ENCODE measurements around the gene TNFRSF12A. TPM values are rescaled to one million over a fixed set of nuclear protein-coding genes. Genes with fewer than 3 reads are reported as not detected.
A peak's percentile ranks its signal among the peaks of the same experiment; 100 is the strongest.

Gene TNFRSF12A
- total and polyA plus RNA-seq, 2 of the 13 experiments (the other 11 are each of a cell fraction or from before 2014, with no cell fraction given), result 61.9 to 66.0 TPM

DNA sequence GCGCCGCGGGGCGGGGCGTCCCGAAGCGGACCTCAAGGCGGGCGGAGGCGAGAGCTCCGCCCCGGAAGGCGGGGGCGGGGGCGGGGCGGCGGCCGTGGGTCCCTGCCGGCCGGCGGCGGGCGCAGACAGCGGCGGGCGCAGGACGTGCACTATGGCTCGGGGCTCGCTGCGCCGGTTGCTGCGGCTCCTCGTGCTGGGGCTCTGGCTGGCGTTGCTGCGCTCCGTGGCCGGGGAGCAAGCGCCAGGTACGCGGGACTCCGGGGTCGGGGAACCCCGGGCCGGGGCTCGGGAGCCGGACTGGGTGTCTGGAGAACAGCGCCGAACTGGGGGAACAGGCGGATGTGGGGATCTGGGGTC lies at the start of gene TNFRSF12A (continued):
- TF ChIP-seq, protein P1, sequence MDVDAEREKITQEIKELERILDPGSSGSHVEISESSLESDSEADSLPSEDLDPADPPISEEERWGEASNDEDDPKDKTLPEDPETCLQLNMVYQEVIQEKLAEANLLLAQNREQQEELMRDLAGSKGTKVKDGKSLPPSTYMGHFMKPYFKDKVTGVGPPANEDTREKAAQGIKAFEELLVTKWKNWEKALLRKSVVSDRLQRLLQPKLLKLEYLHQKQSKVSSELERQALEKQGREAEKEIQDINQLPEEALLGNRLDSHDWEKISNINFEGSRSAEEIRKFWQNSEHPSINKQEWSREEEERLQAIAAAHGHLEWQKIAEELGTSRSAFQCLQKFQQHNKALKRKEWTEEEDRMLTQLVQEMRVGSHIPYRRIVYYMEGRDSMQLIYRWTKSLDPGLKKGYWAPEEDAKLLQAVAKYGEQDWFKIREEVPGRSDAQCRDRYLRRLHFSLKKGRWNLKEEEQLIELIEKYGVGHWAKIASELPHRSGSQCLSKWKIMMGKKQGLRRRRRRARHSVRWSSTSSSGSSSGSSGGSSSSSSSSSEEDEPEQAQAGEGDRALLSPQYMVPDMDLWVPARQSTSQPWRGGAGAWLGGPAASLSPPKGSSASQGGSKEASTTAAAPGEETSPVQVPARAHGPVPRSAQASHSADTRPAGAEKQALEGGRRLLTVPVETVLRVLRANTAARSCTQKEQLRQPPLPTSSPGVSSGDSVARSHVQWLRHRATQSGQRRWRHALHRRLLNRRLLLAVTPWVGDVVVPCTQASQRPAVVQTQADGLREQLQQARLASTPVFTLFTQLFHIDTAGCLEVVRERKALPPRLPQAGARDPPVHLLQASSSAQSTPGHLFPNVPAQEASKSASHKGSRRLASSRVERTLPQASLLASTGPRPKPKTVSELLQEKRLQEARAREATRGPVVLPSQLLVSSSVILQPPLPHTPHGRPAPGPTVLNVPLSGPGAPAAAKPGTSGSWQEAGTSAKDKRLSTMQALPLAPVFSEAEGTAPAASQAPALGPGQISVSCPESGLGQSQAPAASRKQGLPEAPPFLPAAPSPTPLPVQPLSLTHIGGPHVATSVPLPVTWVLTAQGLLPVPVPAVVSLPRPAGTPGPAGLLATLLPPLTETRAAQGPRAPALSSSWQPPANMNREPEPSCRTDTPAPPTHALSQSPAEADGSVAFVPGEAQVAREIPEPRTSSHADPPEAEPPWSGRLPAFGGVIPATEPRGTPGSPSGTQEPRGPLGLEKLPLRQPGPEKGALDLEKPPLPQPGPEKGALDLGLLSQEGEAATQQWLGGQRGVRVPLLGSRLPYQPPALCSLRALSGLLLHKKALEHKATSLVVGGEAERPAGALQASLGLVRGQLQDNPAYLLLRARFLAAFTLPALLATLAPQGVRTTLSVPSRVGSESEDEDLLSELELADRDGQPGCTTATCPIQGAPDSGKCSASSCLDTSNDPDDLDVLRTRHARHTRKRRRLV (CRISPR knock-in tag; IDR thresholded peaks at IDR 0.05), result no peak
- TF ChIP-seq, protein P2, sequence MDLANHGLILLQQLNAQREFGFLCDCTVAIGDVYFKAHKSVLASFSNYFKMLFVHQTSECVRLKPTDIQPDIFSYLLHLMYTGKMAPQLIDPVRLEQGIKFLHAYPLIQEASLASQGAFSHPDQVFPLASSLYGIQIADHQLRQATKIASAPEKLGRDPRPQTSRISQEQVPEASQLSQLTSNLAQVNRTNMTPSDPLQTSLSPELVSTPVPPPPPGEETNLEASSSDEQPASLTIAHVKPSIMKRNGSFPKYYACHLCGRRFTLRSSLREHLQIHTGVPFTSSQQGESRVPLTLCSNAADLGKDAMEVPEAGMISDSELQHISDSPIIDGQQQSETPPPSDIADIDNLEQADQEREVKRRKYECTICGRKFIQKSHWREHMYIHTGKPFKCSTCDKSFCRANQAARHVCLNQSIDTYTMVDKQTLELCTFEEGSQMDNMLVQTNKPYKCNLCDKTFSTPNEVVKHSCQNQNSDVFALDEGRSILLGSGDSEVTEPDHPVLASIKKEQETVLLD (CRISPR knock-in tag; IDR thresholded peaks at IDR 0.05; ENCODE audit: low read depth), result no peak
- no peak for TF ChIP-seq TMF1 (CRISPR knock-in tag; IDR thresholded peaks at IDR 0.05; ENCODE audit: low read depth)
- TF ChIP-seq ERF (CRISPR knock-in tag; IDR thresholded peaks at IDR 0.05), result peak; percentile 61; the same call in 1 of the 2 replicates
- no peak for TF ChIP-seq ZNF572 (CRISPR knock-in tag; IDR thresholded peaks at IDR 0.05)
- no peak for TF ChIP-seq MAZ (IDR thresholded peaks at IDR 0.05; ENCODE audit: borderline replicate concordance, low read depth, low read length)
- TF ChIP-seq MAZ (CRISPR knock-in tag; IDR thresholded peaks at IDR 0.05; ENCODE audit: low read depth), result no peak
- no peak for TF ChIP-seq EEA1 (CRISPR knock-in tag; IDR thresholded peaks at IDR 0.05; ENCODE audit: borderline replicate concordance)
- no peak for TF ChIP-seq BRF2 (CRISPR knock-in tag; IDR thresholded peaks at IDR 0.05)
- TF ChIP-seq SRSF9 (IDR thresholded peaks at IDR 0.05; ENCODE audit: borderline replicate concordance, insufficient read depth, low read depth, low read length, poor library complexity, severe bottlenecking), result no peak
- no peak for TF ChIP-seq GMEB2 (CRISPR knock-in tag; IDR thresholded peaks at IDR 0.05; ENCODE audit: low read depth)
- TF ChIP-seq JUND (CRISPR knock-in tag; IDR thresholded peaks at IDR 0.05), result no peak
- TF ChIP-seq TBX2 (CRISPR knock-in tag; IDR thresholded peaks at IDR 0.05; ENCODE audit: borderline replicate concordance), result no peak
- TF ChIP-seq TFDP2 (CRISPR knock-in tag; IDR thresholded peaks at IDR 0.05), result no peak
- TF ChIP-seq, protein P3, sequence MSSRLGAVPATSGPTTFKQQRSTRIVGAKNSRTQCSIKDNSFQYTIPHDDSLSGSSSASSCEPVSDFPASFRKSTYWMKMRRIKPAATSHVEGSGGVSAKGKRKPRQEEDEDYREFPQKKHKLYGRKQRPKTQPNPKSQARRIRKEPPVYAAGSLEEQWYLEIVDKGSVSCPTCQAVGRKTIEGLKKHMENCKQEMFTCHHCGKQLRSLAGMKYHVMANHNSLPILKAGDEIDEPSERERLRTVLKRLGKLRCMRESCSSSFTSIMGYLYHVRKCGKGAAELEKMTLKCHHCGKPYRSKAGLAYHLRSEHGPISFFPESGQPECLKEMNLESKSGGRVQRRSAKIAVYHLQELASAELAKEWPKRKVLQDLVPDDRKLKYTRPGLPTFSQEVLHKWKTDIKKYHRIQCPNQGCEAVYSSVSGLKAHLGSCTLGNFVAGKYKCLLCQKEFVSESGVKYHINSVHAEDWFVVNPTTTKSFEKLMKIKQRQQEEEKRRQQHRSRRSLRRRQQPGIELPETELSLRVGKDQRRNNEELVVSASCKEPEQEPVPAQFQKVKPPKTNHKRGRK (CRISPR knock-in tag; IDR thresholded peaks at IDR 0.05), result no peak
- peak; percentile 48; the same call in 1 of the 2 replicates for TF ChIP-seq SIN3A (IDR thresholded peaks at IDR 0.05; ENCODE audit: borderline replicate concordance, low read depth, low read length)
- no peak for TF ChIP-seq ZNF337 (CRISPR knock-in tag; IDR thresholded peaks at IDR 0.05; ENCODE audit: borderline replicate concordance, low read depth)
- no peak for TF ChIP-seq IRF2 (CRISPR knock-in tag; IDR thresholded peaks at IDR 0.05)

All from HepG2 (cell line).